SK-N-SH treated with all-trans-retinoic acid at 6 μM for 48 hours (cell line): ENCODE measurements around the gene PRIMPOL.
A peak's percentile ranks its signal among the peaks of the same experiment; 100 is the strongest.

Experiments used
- ATAC-seq: fragments of 200-7000 bp; cut with Tn5 transposase; 3 replicates; pipeline ENCODE4 v1.9.1; 2020; ENCODE audit warnings: mild to moderate bottlenecking, moderate library complexity
- ARNTL ChIP-seq: fragments of 450-650 bp; formaldehyde crosslinking; IDR thresholded peaks from 2 replicates; pipeline ENCODE4 v1.5.0; 2020; ENCODE audit warnings: low read depth, mild to moderate bottlenecking, moderate library complexity, borderline replicate concordance
- BACH2 ChIP-seq: fragments of 250-450 bp; sonication (Bioruptor Pico); IDR thresholded peaks from 2 replicates; pipeline ENCODE4 v1.9.0; 2021; ENCODE audit warnings: mild to moderate bottlenecking, borderline replicate concordance
- CREB5 ChIP-seq: fragments of 250-450 bp; sonication (Bioruptor Pico); IDR thresholded peaks from 2 replicates; pipeline ENCODE4 v1.5.1; 2020; ENCODE audit warnings: low read depth, mild to moderate bottlenecking, moderate library complexity
- CSRNP3 ChIP-seq: fragments of 250-450 bp; sonication (Bioruptor Pico); IDR thresholded peaks from 2 replicates; pipeline ENCODE4 v1.5.1; 2021; ENCODE audit warnings: mild to moderate bottlenecking, moderate library complexity
- GLIS3 ChIP-seq: fragments of 250-450 bp; sonication (Bioruptor Pico); IDR thresholded peaks from 2 replicates; pipeline ENCODE4 v1.5.0; 2020; ENCODE audit warnings: mild to moderate bottlenecking, moderate library complexity
- OSR1 ChIP-seq: fragments of 250-450 bp; sonication (Bioruptor Pico); IDR thresholded peaks from 2 replicates; pipeline ENCODE4 v1.8.0; 2022; ENCODE audit warnings: moderate library complexity, mild to moderate bottlenecking, inconsistent platforms
- PATZ1 ChIP-seq: fragments of 250-450 bp; sonication (Bioruptor Pico); IDR thresholded peaks from 2 replicates; pipeline ENCODE4 v1.8.0; 2020; ENCODE audit warnings: mild to moderate bottlenecking, moderate library complexity, borderline replicate concordance
- POU6F1 ChIP-seq: fragments of 250-450 bp; sonication (Bioruptor Pico); IDR thresholded peaks from 2 replicates; pipeline ENCODE4 v1.8.0; 2021; ENCODE audit warnings: low read depth, mild to moderate bottlenecking, moderate library complexity, borderline replicate concordance
- PPARA ChIP-seq: fragments of 250-450 bp; sonication (Bioruptor Pico); IDR thresholded peaks from 2 replicates; pipeline ENCODE4 v1.5.0; 2020; ENCODE audit warnings: mild to moderate bottlenecking, borderline replicate concordance
- SNAI2 ChIP-seq: fragments of 250-450 bp; sonication (Bioruptor Pico); IDR thresholded peaks from 2 replicates; pipeline ENCODE4 v1.5.0; 2020; ENCODE audit warnings: mild to moderate bottlenecking, moderate library complexity
- TOX ChIP-seq: fragments of 250-450 bp; sonication (Bioruptor Pico); IDR thresholded peaks from 2 replicates; pipeline ENCODE4 v1.8.0; 2021; ENCODE audit warnings: mild to moderate bottlenecking, moderate library complexity, borderline replicate concordance
- TSHZ2 ChIP-seq: fragments of 250-450 bp; sonication (Bioruptor Pico); IDR thresholded peaks from 2 replicates; pipeline ENCODE4 v1.5.0; 2020; ENCODE audit warnings: mild to moderate bottlenecking, moderate library complexity
- ZC3H10 ChIP-seq: fragments of 250-450 bp; sonication (Bioruptor Pico); IDR thresholded peaks from 2 replicates; pipeline ENCODE4 v1.5.1; 2021; ENCODE audit warnings: mild to moderate bottlenecking, moderate library complexity
- ZFP3 ChIP-seq: fragments of 250-450 bp; sonication (Bioruptor Pico); IDR thresholded peaks from 2 replicates; pipeline ENCODE4 v1.5.0; 2020; ENCODE audit warnings: mild to moderate bottlenecking, moderate library complexity
- ZNF565 ChIP-seq: fragments of 450-650 bp; formaldehyde crosslinking; conservative IDR thresholded peaks from 2 replicates; pipeline ENCODE4 v1.5.0; 2020; ENCODE audit warnings: low read depth, mild to moderate bottlenecking, moderate library complexity
- ZNF70 ChIP-seq: fragments of 450-650 bp; formaldehyde crosslinking; IDR thresholded peaks from 2 replicates; pipeline ENCODE4 v1.5.0; 2020; ENCODE audit warnings: mild to moderate bottlenecking, moderate library complexity
- ZNF8 ChIP-seq: fragments of 450-650 bp; formaldehyde crosslinking; IDR thresholded peaks from 2 replicates; pipeline ENCODE4 v1.5.0; 2020; ENCODE audit warnings: mild to moderate bottlenecking, moderate library complexity

Gene PRIMPOL

GRCh38 chr4:184628103-184628502, 21.4 kb upstream of the PRIMPOL start:
- TF ChIP-seq ZNF70: no peak

GRCh38 chr4:184632842-184633241, 16.7 kb upstream of the PRIMPOL start:
- no peak for TF ChIP-seq SNAI2 (CRISPR knock-in tag)
- TF ChIP-seq CSRNP3 (CRISPR knock-in tag): no peak
- TF ChIP-seq BACH2 (CRISPR knock-in tag): no peak
- TF ChIP-seq PATZ1 (CRISPR knock-in tag): no peak
- no peak for TF ChIP-seq CREB5 (CRISPR knock-in tag)
- TF ChIP-seq TOX: no peak
- no peak for TF ChIP-seq ARNTL (CRISPR knock-in tag)
- no peak for TF ChIP-seq ZNF565
- TF ChIP-seq PPARA (CRISPR knock-in tag): no peak
- no peak for TF ChIP-seq ZFP3 (CRISPR knock-in tag)
- no peak for TF ChIP-seq TSHZ2
- ATAC-seq: no peak

More at GRCh38 chr4:184628103-184628502, 21.4 kb upstream of the PRIMPOL start:
- peak; percentile 74 for ATAC-seq

- TF ChIP-seq GLIS3 (CRISPR knock-in tag) (no peak), TOX (no peak), CREB5 (CRISPR knock-in tag) (no peak), OSR1 (CRISPR knock-in tag) (no peak), SNAI2 (CRISPR knock-in tag) (no peak), POU6F1 (CRISPR knock-in tag) (no peak)
- ATAC-seq: no peak
Observed at GRCh38 chr4:184635381-184635780, 14.2 kb upstream of the PRIMPOL start.

GRCh38 chr4:184636144-184636543, 13.4 kb upstream of the PRIMPOL start:
- TF ChIP-seq ZC3H10 (CRISPR knock-in tag): no peak
- TF ChIP-seq ZNF565: no peak
- no peak for TF ChIP-seq PATZ1 (CRISPR knock-in tag)
- no peak for TF ChIP-seq SNAI2 (CRISPR knock-in tag)
- TF ChIP-seq ZNF8 (CRISPR knock-in tag): no peak
- TF ChIP-seq TSHZ2: no peak
- TF ChIP-seq ZNF70: no peak
- ATAC-seq: no peak
